Anterior cingulate cortex (tissue), 58 donors: ENCODE data around the gene THSD4.

Experiments
- DNase-seq, 58 donors: peaks; one replicate each; lab custom pipeline; 2025; lab: John Stamatoyannopoulos, UW

Gene THSD4

DNA sequence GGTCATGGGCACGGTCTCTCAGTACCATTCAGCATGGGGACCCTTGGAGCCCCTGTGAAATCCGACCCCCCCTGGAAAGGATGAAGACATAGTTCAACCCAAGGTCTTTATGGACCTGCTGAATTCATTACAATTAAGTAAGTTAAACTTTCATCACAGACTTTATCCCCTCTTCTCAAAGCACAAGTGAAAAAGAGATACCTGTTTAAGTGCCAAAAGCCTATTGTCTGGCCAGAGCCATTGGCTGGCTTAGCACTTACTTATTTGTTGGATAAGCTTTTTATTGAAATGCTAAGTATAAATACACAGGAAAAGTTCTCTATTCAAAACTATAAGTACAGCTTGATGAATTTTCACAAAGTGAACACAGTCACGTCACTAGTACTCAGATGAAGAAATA lies 566.7 kb downstream of the THSD4 start:
- no peak for DNase-seq

DNA sequence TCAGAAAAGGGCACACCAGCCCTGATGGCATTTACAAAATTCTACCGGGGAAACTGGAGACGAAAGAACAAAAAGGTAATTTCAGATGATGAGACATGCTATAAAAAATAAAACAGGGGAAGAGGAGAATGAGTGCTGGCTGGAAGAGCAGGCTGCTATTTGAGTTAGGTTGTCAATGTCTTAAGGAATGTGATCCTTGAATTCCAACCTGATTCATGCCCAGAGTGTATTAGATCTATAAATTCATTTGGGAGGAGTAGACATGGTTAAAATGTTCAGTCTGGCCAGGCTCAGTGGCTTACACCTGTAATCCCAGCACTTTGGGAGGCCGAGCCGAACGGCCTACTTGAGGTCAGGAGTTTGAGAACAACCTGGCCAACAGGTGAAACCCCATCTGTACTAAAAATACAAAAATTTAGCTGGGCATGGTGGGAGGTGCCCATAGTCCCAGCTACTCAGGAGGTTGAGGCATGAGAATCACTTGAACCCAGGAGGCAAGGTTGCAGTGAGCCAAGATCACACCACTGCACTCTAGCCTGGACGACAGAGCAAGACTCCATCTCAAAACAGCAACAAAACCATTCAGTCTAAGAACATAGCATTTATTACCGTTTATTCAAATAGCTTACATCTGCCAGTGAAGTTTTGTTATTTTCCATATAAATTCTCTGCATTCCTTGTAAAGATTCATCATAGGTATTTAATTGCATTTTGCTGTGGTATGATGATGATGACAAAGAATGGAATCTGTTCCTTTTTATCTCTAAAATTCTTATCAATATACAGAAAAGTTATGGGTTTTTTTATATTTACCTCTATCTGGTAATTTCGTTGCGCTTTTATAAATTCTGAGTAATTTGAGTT lies 568.4 kb downstream of the THSD4 start:
- no peak for DNase-seq

GRCh38 chr15:71685420-71685993 lies 570.2 kb downstream of the THSD4 start:
- DNase-seq: no peak

GRCh38 chr15:71686221-71687050 lies 571.2 kb downstream of the THSD4 start:
- no peak for DNase-seq

DNA sequence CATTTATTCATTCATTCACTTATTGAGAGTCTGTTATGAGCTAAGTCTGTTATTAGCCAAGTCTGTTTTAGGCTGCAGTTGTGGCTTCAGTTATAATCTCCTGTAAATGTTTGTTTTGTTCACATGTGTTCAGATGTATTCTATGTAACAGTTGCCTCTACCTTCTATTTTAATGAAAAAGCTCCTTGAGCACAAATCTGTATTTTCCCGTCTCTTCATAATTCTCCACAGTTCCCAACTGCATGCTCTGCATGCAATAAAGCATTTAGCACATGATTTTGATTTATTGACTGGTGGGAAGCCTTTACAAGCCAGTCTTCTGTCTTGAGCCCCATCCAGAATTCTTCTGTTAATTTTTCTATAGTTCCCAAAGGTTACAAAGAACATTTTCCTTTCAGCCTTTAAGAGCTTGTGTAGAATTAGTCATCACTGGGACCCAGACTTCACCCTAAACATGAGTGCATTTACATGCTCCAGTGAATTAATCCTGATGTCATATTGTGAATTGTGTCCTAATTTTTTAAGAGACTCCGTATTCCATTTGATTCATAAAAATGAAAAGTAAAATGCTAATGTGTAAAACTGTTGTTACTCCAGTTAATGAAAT lies 572.7 kb downstream of the THSD4 start:
- DNase-seq: no peak

GRCh38 chr15:71688509-71689094 lies 573.3 kb downstream of the THSD4 start:
- no peak for DNase-seq

GRCh38 chr15:71691081-71691457 lies 575.8 kb downstream of the THSD4 start:
- no peak for DNase-seq

DNA sequence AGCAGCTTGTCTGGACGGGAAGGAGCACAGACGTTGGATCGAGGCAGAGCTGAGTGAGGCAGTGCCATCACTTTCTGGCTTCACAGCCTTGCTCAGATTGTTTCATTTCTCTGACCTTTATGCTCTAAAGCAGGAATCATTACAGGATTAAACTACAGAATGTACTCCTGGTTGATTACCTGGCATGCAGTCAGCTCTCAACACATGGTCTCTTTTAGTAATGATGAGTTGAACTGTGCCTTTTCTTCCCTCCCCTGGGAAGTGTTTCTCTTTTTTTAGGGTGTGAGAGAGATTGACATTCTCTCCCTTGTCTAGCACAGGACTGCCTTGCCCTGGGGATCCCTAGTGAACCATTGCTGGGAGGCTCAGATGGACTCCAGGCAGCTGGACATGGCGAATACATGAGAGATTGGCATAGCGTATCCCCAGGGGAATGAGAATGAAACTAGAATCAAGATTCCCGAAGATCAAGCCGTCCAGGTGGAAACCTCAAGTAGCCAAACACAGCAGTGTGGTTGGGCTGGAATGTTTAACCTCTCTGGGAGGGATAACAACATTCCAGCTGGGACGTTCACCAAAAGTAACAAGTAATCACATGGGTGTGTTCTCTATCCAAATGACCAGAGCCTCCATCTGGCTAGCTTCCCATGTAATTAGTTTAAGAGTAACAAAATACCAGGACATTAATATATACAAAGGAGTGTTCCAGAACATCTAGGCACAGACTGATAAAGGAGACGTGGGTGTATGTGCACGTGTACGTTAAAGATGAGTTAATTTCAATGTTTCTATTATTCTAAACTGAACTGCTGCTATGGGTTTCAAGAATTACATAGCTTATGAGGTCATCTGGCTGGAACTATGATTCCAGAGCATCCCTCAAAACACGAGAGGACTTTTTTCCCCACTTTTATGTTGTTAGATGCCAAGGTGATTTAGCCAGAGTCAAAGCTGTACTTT lies 576.5 kb downstream of the THSD4 start:
- DNase-seq: no peak

- no peak for DNase-seq
Observed at GRCh38 chr15:71697236-71697635, 582.0 kb downstream of the THSD4 start.

- no peak for DNase-seq
Observed at GRCh38 chr15:71698030-71698429, 582.8 kb downstream of the THSD4 start.

DNA sequence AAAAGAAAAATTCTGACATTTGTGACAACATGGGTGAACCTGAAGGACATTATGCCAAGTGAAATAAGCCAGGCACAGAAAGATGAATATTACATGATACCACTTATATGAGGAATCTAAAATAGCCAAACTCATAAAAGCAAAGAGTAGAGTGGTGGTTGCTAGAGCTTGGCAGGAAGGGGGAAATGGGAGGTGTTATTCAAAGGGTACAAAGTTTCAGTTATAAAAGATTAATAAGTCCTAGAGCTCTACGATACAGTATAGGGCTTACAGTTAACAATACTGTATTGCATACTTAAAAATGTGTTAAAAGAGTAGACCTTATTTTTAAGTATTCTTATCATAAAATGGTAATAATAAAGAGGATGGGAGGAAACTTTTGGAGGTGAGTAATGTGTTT lies 583.5 kb downstream of the THSD4 start:
- no peak for DNase-seq

GRCh38 chr15:71699977-71700376 lies 584.7 kb downstream of the THSD4 start:
- no peak for DNase-seq

- no peak for DNase-seq
Observed at GRCh38 chr15:71701808-71702207, 586.5 kb downstream of the THSD4 start.

GRCh38 chr15:71702496-71702895 lies 587.2 kb downstream of the THSD4 start:
- no peak for DNase-seq

- no peak for DNase-seq
Observed at GRCh38 chr15:71705151-71705550, 589.9 kb downstream of the THSD4 start.

DNA sequence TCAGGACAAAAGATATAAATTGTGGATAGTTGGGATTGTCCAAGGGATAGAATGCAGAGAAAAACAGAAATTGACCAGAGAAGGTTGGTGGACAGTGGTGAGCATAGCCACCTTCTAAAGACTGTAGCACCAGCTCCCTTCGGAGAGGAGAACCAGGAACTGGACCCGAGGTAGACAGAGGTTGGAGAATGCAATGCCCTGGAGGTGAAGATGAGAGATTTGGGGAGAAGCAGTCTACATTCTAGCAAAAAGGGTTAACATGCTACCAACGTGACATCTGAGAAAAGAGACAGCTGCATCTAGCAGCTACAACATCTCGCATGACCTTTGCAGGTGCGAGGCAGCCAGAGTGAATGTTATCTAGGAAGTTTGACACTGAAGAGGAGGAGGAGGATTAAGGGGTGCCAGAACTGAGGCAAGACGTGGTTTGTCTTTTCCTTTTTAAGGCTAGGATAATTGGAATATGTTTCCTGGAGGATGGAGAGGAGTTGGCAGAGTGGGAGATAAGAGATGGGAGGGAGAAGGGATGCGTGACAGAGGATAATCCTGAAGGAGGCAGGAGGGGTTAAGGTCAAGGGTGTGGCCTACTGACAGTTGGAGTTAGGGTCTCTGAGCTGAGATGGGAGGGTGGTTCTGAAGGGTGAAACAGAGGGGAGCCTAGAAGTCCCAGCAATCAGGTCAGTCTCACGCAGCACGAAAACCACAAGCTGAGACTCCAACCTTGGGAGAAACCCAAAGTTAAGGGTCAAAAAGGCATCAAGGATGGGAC lies 591.4 kb downstream of the THSD4 start:
- no peak for DNase-seq

- DNase-seq: no peak
Observed at GRCh38 chr15:71707230-71708050, 592.2 kb downstream of the THSD4 start.

DNA sequence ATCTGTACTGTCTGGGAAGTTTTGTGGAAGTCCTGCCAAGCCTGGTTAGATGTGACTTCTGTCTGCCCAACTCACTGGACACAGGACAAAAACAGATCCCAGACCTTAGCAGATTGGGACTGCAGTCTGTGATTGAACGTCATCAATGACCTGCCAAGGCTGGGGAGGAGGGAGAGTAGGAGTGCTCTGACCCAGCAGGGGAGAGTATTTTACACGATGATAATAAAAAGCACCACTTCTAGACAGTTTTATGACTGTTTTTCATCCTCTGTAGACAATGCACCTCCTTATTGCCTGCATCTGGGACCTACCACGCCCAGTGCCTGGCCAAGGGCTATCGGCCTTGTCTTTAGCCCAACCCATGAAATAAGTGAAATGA lies 592.8 kb downstream of the THSD4 start:
- no peak for DNase-seq
